Activated CD4-positive, alpha-beta T cell treated with anti-CD3 and anti-CD28 coated beads, Interleukin-2, amount 10 ng/mL, durations not matched to agents 7 days and 5 days (primary cell): ENCODE measurements around the gene TMEM87A. TPM values are rescaled to one million over a fixed set of nuclear protein-coding genes. Genes with fewer than 3 reads are reported as not detected.
A peak's percentile ranks its signal among the peaks of the same experiment; 100 is the strongest.

Experiments used
- CTCF ChIA-PET: fragments of 350-600 bp; sonication (Branson Sonifier 250); formaldehyde crosslinking; loops from one replicate; lab custom pipeline; 2021; ENCODE audit warnings: antibody characterized with exemption; lab: Charles Lee
- POLR2A ChIA-PET: fragments of 350-600 bp; sonication (Branson Sonifier 250); formaldehyde crosslinking; loops from one replicate; lab custom pipeline; 2021; ENCODE audit warnings: antibody characterized with exemption; lab: Charles Lee
- DNase-seq: peaks from one replicate; pipeline ENCODE4 v3.0.0-alpha.2; 2020
- H3K27ac Mint-ChIP-seq: one replicate; pipeline ENCODE4 v1.8.0; 2021; ENCODE audit warnings: mild to moderate bottlenecking, moderate library complexity, mixed read lengths
- H3K27me3 Mint-ChIP-seq: one replicate; pipeline ENCODE4 v1.8.0; 2021; ENCODE audit warnings: mixed read lengths
- H3K36me3 Mint-ChIP-seq: one replicate; pipeline ENCODE4 v1.8.0; 2021; ENCODE audit warnings: low read depth, mixed read lengths
- H3K4me1 Mint-ChIP-seq: one replicate; pipeline ENCODE4 v1.8.0; 2021; ENCODE audit warnings: mixed read lengths
- H3K4me3 Mint-ChIP-seq: one replicate; pipeline ENCODE4 v1.8.0; 2021; ENCODE audit warnings: mild to moderate bottlenecking, moderate library complexity, mixed read lengths
- H3K9me3 Mint-ChIP-seq: one replicate; pipeline ENCODE4 v1.8.0; 2021; ENCODE audit warnings: mixed read lengths
- microRNA-seq: library from miRNA; unstranded; fragments of <30 nt; microRNA quantifications from one replicate; pipeline ENCODE4 v1.2.0, GENCODE V29; 2021; ENCODE audit warnings: borderline microRNAs expressed, borderline replicate concordance
- total RNA-seq, 2 experiments: library from RNA; stranded (reverse); gene quantifications; one replicate each; pipeline ENCODE4 v1.2.3, GENCODE V29; 2021

The TMEM87A gene
- total RNA-seq, 2 experiments from 2014 or later = 37.7 to 38.0 TPM

DNA sequence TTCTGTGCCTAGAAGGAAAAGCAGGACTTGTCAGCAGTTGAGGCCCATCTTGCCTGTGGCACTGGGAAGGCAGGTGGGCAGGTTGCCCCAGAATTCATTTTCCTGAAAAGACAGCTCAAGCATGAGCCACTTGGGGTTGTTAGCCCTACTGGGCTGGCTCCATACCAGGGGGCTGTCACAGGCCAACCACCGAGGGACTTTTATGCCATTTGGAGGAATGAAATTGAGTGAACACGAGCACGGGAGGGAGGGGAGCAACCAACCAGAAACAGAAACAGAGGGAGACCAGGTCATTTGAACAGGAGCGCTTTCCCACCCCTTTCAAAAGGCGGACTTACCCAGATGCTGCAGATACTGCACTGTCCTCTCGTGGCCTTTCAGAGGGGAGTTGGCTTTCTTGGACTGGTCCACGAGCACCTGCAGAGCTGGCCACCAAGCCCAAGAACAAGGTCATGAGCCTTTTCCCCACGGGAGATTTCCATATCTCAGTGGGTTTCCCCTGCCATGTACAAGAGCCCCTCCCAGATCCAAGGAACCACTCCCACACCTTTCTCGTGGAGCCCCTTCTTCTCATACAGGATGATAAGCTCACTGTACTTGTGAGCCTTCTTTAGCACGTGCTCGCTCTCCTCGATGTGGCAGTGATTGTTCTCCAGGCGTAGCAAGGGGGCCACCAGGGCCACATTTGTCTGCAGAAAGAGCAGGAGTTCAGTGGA, 106.8 kb downstream of the TMEM87A start:
- ChIA-PET CTCF (no interaction called here), POLR2A (no interaction called here)
- no peak overlapping the region for H3K4me3 Mint-ChIP-seq
- no peaks in the 10 kb centered on the region for H3K27me3 Mint-ChIP-seq
- peaks cover 49% of the 10 kb centered on the region for H3K36me3 Mint-ChIP-seq
- DNase-seq = no peak
- H3K9me3 Mint-ChIP-seq = no peaks in the 10 kb centered on the region
- peaks cover 12% of the 10 kb centered on the region for H3K4me1 Mint-ChIP-seq
- H3K27ac Mint-ChIP-seq = no peak overlapping the region

DNA sequence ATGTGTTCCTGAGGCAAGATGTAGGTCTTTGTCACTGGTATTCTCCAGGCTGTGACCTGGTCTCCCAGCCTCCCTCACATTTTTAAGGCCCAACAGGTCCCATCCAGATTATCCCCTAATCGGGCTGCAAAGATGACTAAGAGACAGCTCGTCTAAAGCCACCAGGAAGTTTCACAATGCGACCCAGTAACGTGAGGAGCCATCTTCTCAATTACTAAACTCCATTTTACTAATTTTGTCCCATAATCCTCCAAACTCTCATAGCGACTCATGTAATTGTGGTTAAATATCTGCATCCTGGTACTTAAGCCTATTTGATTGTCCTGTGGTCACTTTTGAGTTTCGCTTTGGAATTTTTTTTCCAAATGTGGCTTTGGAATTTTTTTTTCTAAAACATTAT, 108.1 kb downstream of the TMEM87A start:
- ChIA-PET POLR2A (no interaction called here), CTCF (no interaction called here)
- no peaks in the 10 kb centered on the region for H3K9me3 Mint-ChIP-seq
- DNase-seq = no peak
- H3K27me3 Mint-ChIP-seq = no peaks in the 10 kb centered on the region
- peaks cover 2% of the 10 kb centered on the region for H3K4me1 Mint-ChIP-seq
- peak overlapping the region; percentile 28 for H3K27ac Mint-ChIP-seq
- H3K4me3 Mint-ChIP-seq = no peak overlapping the region
- peaks cover 44% of the 10 kb centered on the region for H3K36me3 Mint-ChIP-seq

DNA sequence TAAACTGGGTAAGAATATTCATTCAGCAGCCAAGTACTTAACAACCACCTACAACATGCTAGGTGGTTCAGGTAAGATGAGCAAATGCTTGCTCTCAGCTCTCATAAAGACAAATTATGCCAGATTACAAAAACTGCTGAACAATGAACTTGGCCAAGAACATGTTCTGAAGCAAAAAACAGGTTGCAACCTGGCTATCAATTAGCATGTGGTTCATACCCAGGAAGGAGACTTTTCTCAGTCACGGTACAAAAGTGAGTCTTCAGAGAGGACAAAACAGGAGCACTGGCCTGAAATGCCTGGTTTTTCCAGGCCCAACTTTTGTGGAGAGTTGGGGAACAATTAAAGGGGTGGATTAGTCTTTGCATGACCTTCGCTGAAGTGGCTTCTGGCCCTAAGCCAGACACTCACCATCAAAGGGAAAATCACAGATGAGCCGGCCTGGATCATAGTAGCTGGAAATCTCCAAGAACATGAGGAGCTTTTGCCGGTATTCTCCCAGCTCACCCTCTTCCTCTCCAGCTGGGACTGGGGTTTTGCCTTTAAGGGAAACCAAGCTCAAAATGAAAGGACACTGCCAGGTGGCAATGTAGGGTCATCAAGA, 109.2 kb downstream of the TMEM87A start:
- Mint-ChIP-seq H3K27me3 (no peaks in the 10 kb centered on the region), H3K36me3 (peaks cover 42% of the 10 kb centered on the region), H3K27ac (no peak overlapping the region), H3K9me3 (no peaks in the 10 kb centered on the region), H3K4me3 (no peak overlapping the region), H3K4me1 (no peaks in the 10 kb centered on the region)
- ChIA-PET POLR2A (no interaction called here), CTCF (interaction anchor here (0.8 to 1.5 kb wide), 2 partner anchors 10 to 44 kb away, joined by 3 to 4 read pairs; partner anchors contain the start of gene VPS39)
- DNase-seq = no peak

DNA sequence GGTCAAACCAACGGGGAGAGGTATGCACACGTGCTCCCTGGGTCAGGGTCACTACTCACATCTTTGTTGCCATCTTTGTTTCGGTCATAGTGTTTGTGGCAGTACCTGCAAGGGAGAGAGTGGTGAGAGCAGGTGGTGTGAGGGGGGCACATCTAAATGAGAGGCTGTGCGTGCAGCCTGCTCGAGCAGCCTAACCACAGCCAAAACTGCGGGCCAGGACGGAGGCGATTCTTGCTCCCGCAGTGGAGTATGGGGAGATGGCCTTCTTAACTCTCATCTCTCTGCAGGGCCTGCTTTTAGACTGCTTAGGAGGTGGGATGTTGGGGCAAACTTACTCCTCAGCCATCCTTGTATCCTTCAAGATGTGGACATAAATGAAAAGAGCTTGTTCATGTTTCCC, 109.9 kb downstream of the TMEM87A start:
- POLR2A ChIA-PET = no interaction called here
- H3K36me3 Mint-ChIP-seq = peaks cover 48% of the 10 kb centered on the region
- no peaks in the 10 kb centered on the region for H3K4me1 Mint-ChIP-seq
- DNase-seq = no peak
- H3K9me3 Mint-ChIP-seq = no peaks in the 10 kb centered on the region
- CTCF ChIA-PET = interaction anchor here (0.8 to 1.5 kb wide), 2 partner anchors 9 to 45 kb away, joined by 3 to 4 read pairs; partner anchors contain the start of gene VPS39
- H3K4me3 Mint-ChIP-seq = no peak overlapping the region
- H3K27ac Mint-ChIP-seq = no peak overlapping the region
- H3K27me3 Mint-ChIP-seq = no peaks in the 10 kb centered on the region

Small RNA genes within 50 kb of the gene (microRNA-seq; reads per million reads assigned to microRNA genes)
- gene MIR627 = 69.8 reads per million, percentile 67 among the genes with 10 or more reads in this experiment

Other genes with a start within 250 kb of the TMEM87A start
- gene PLA2G4D, start 178.9 kb downstream of the TMEM87A start, total RNA-seq = not detected
- gene PLA2G4F, start 116.8 kb downstream of the TMEM87A start, total RNA-seq = not detected
- gene VPS39, start 65.1 kb downstream of the TMEM87A start, total RNA-seq = 10 to 100 TPM; 66.8 to 77.5 TPM
- gene GANC, start 232 bp downstream of the TMEM87A start, total RNA-seq = 10 to 100 TPM; 28.3 to 32.1 TPM
- 1 to 10 TPM; 5.3 to 5.5 TPM for gene CAPN3, start 86.1 kb upstream of the TMEM87A start, total RNA-seq
- gene ZNF106, start 217.7 kb upstream of the TMEM87A start, total RNA-seq = 10 to 100 TPM; 45.8 to 56.0 TPM
- gene SNAP23, start 222.2 kb upstream of the TMEM87A start, total RNA-seq = 10 to 100 TPM; 50.7 to 63.1 TPM